A549 (cell line): ENCODE results near the gene RPL37A. TPM values are rescaled to one million over a fixed set of nuclear protein-coding genes. Genes with fewer than 3 reads are reported as not detected.

Experiments
- ATAC-seq, 2 experiments: fragments of 200-7000 bp in 1 of 2; fragments of >200 bp in 1 of 2; cut with Nextera tagmentation in 1 of 2; cut with Tn5 transposase in 1 of 2; 3 replicates each; pipeline versions ENCODE4 v1.8.0 to v1.9.1; 2018 to 2020; ENCODE audit warnings: mild to moderate bottlenecking in 1 of 2, moderate library complexity in 1 of 2
- CTCF ChIA-PET: fragments of 300-600 bp; sonication (Branson Sonifier 250); formaldehyde crosslinking; extraction: SDS; loops from one replicate; lab custom pipeline; 2021; ENCODE audit warnings: antibody characterized with exemption, inconsistent platforms; lab: Yijun Ruan, JAX
- POLR2A ChIA-PET: fragments of 350-600 bp; formaldehyde crosslinking; extraction: SDS; loops from one replicate; lab custom pipeline; 2021; ENCODE audit warnings: antibody characterized with exemption, inconsistent platforms; lab: Yijun Ruan, JAX
- DNase-seq, 2 experiments: peaks; one replicate each; pipeline versions ENCODE4 v3.0.0 to v3.0.0-alpha.2; 2011 to 2016; ENCODE audit warnings: low read depth in 1 of 2, low spot score in 1 of 2
- FAIRE-seq: peaks from 2 replicates; lab custom pipeline; 2011; peaks lifted over from hg19 to GRCh38; lab: Jason Lieb, UNC
- H3K27ac ChIP-seq, 2 experiments: fragments of >200 bp; sonication (Bioruptor Twin); formaldehyde crosslinking; 3 replicates each; pipeline ENCODE4 v1.5.1; 2016 to 2017
- H3K4me1 ChIP-seq: fragments of >200 bp; sonication (Bioruptor Twin); formaldehyde crosslinking; 3 replicates; pipeline ENCODE4 v1.6.1; 2016
- H3K4me2 ChIP-seq: fragments of >200 bp; sonication (Bioruptor Twin); formaldehyde crosslinking; 3 replicates; pipeline ENCODE4 v1.6.1; 2016
- H3K4me3 ChIP-seq: fragments of >200 bp; sonication (Bioruptor Twin); formaldehyde crosslinking; 3 replicates; pipeline ENCODE4 v1.5.1; 2016
- H3K9me3 ChIP-seq: fragments of >200 bp; sonication (Bioruptor Twin); formaldehyde crosslinking; 3 replicates; pipeline ENCODE4 v1.6.1; 2016
- E2F6 ChIP-seq: IDR thresholded peaks from 2 replicates; pipeline ENCODE4 v1.6.1; 2012; ENCODE audit warnings: low read depth, borderline replicate concordance
- EHMT2 ChIP-seq: fragments of 200-600 bp; sonication (generic); IDR thresholded peaks from 2 replicates; pipeline ENCODE4 v1.6.1; 2016; ENCODE audit warnings: antibody characterized with exemption, low read depth, mild to moderate bottlenecking, moderate library complexity
- JUNB ChIP-seq: fragments of >200 bp; sonication (Bioruptor Twin); formaldehyde crosslinking; IDR thresholded peaks from 2 replicates; pipeline ENCODE4 v1.6.1; 2016
- KDM5A ChIP-seq: fragments of 200-600 bp; sonication (generic); IDR thresholded peaks from 2 replicates; pipeline ENCODE4 v1.6.1; 2016; ENCODE audit warnings: antibody characterized with exemption, mild to moderate bottlenecking
- MAX ChIP-seq: IDR thresholded peaks from 2 replicates; pipeline ENCODE4 v1.6.1; 2012
- PBX3 ChIP-seq: IDR thresholded peaks from 2 replicates; pipeline ENCODE4 v1.6.1; 2012
- PHF8 ChIP-seq: fragments of 200-600 bp; sonication (generic); IDR thresholded peaks from 2 replicates; pipeline ENCODE4 v1.6.1; 2016; ENCODE audit warnings: low read depth, mild to moderate bottlenecking, antibody characterized with exemption, moderate library complexity, borderline replicate concordance
- RARB ChIP-seq: fragments of 250-450 bp; sonication (Bioruptor Pico); IDR thresholded peaks from 2 replicates; pipeline ENCODE4 v1.8.0; 2021; ENCODE audit warnings: mild to moderate bottlenecking, moderate library complexity
- RCOR1 ChIP-seq: fragments of 150-350 bp; IDR thresholded peaks from 2 replicates; pipeline ENCODE4 v1.6.1; 2014; ENCODE audit warnings: antibody characterized with exemption, low read length, low read depth
- REST ChIP-seq: fragments of 200-600 bp; sonication (generic); IDR thresholded peaks from 2 replicates; pipeline ENCODE4 v1.6.1; 2016; ENCODE audit warnings: antibody characterized with exemption, mild to moderate bottlenecking, moderate library complexity
- TP53 ChIP-seq: fragments of 250-450 bp; sonication (Bioruptor Pico); IDR thresholded peaks from 2 replicates; pipeline ENCODE4 v1.5.0; 2021; ENCODE audit warnings: mild to moderate bottlenecking, moderate library complexity
- WGBS: methylation state at CpG from one replicate; pipeline ENCODE4 v1.1.6; 2017; ENCODE audit errors: missing lambda C conversion rate; 5-methylcytosine and 5-hydroxymethylcytosine counted together
- polyA plus RNA-seq, 4 experiments: library from polyadenylated mRNA; depleted of rRNA in 3 of 4; stranded (reverse); fragments of >200 nt; fragmentation: RNase III in 1 of 4; extraction: RNeasy Plus Mini Kit Qiagen cat#74134 plus additional on column Dnase treatment in 1 of 4; gene quantifications; 2 replicates in 3 of 4; 3 replicates in 1 of 4; pipeline ENCODE4 v1.2.3, GENCODE V29; 2011 to 2017

RPL37A gene
- polyA plus RNA-seq, 2 of the 4 experiments (the other 2 are of a cell fraction) = 4,046 to 4,381 TPM

- TF ChIP-seq REST (no peak), RARB (CRISPR knock-in tag) (no peak), PBX3 (no peak)
Measured at GRCh38 chr2:216497382-216498069, 1.1 kb upstream of the RPL37A start (continued).

GRCh38 chr2:216498070-216498378 is 620 bp upstream of the RPL37A start:
- CTCF ChIA-PET = interaction anchor here (0.9 to 2.0 kb wide), 2 partner anchors 21 to 93 kb away, joined by 3 to 4 read pairs; no protein-coding TSS in a partner anchor

GRCh38 chr2:216499641-216500218 is 1.1 kb downstream of the RPL37A start:
- ATAC-seq (no peak), FAIRE-seq (no peak), DNase-seq (no peak)
- peak overlapping the region; percentile 86 for H3K4me3 ChIP-seq
- ChIA-PET POLR2A (interaction anchor here (0.6 kb wide), 1 partner anchor 381 kb away, joined by 3 read pairs; no protein-coding TSS in a partner anchor), CTCF (no interaction called here)
- TF ChIP-seq RCOR1 (no peak), PHF8 (no peak)
- H3K9me3 ChIP-seq = no peaks in the 10 kb centered on the region
- H3K4me2 ChIP-seq = peak overlapping the region; percentile 91
- H3K27ac ChIP-seq = peak overlapping the region; percentile 86 to 91
- peaks cover 41% of the 10 kb centered on the region for H3K4me1 ChIP-seq
- 3% methylated on average over 6 of the region's 6 CpGs for WGBS

More at GRCh38 chr2:216498070-216498378, 620 bp upstream of the RPL37A start:
- WGBS = 10% methylated on average over 6 of the region's 6 CpGs
- H3K9me3 ChIP-seq = no peaks in the 10 kb centered on the region
- peaks cover 41% of the 10 kb centered on the region for H3K4me1 ChIP-seq
- ATAC-seq (peak in 1 of 2 experiments; percentile 4; a peak in 3 of 6 replicates), FAIRE-seq (no peak), DNase-seq (no peak)
- peak overlapping the region; percentile 77 for H3K4me2 ChIP-seq
- peak overlapping the region; percentile 86 for H3K4me3 ChIP-seq
- TF ChIP-seq JUNB = no peak
- TF ChIP-seq KDM5A = no peak
- TF ChIP-seq MAX = no peak
- no peak for TF ChIP-seq EHMT2
- no peak for TF ChIP-seq PHF8
- peak overlapping the region; percentile 86 to 91 for H3K27ac ChIP-seq
- POLR2A ChIA-PET = interaction anchor here (0.6 to 1.5 kb wide), 15 partner anchors 9 to 440 kb away, joined by 3 to 15 read pairs (median 4); partner anchors contain the start of genes IGFBP2, MARCHF4, SMARCAL1 and XRCC5

GRCh38 chr2:216500572-216500971 is 1.9 kb downstream of the RPL37A start:
- peak overlapping the region; percentile 86 for H3K4me3 ChIP-seq
- DNase-seq (no peak), ATAC-seq (no peak), FAIRE-seq (no peak)
- H3K27ac ChIP-seq = peak overlapping the region; percentile 86 to 91; a peak in 2 of 6 replicates
- no peaks in the 10 kb centered on the region for H3K9me3 ChIP-seq
- ChIA-PET POLR2A (no interaction called here), CTCF (interaction anchor here (1.2 kb wide), 1 partner anchor 390 kb away, joined by 4 read pairs; no protein-coding TSS in a partner anchor)
- whole genome bisulfite sequencing = 47% methylated on average over 2 of the region's 2 CpGs
- H3K4me2 ChIP-seq = peak overlapping the region; percentile 91
- peaks cover 41% of the 10 kb centered on the region for H3K4me1 ChIP-seq
- no peak for TF ChIP-seq E2F6
- no peak for TF ChIP-seq TP53 (CRISPR knock-in tag)
- TF ChIP-seq, all 56 proteins: peak for 0
